Measurements from ENCODE around the gene ATAD3A. TPM values are rescaled to one million over a fixed set of nuclear protein-coding genes. Genes with fewer than 3 reads are reported as not detected.

ATAD3A gene
- total and polyA plus RNA-seq, 9 of the 15 experiments (the other 6 are each of a cell fraction or from before 2014, with no cell fraction given) = 0.10 to 173 (median 36.7) TPM

GRCh38 chr1:1541956-1542765, 30.2 kb downstream of the ATAD3A start:
- Histone ChIP-seq H3K27ac (ENCODE audit: extremely low read depth, low read depth, low read length) (no peak overlapping the region), H3K79me2 (ENCODE audit: control insufficient read depth, insufficient read depth, low read length) (0 out of 3 replicates have a peak, but pooled peaks cover 2% of the 10 kb centered on the region), H2AFZ (ENCODE audit: low read depth, low read length) (no peak overlapping the region), H3K4me2 (ENCODE audit: insufficient read depth, low read length) (no peak overlapping the region), H3K4me1 (replicated peaks in 1 of 2; ENCODE audit: control insufficient read depth in 2 of 2, insufficient read depth in 2 of 2, low read length in 2 of 2) (peaks cover 0 to 37% of the 10 kb centered on the region in 2 experiments; a peak in 2 of 5 replicates), H3K27me3 (ENCODE audit: control insufficient read depth in 2 of 2, insufficient read depth in 2 of 2, low read length in 2 of 2) (no peaks in the 10 kb centered on the region), H3K9ac (ENCODE audit: insufficient read depth in 1 of 2, low read depth in 2 of 2, low read length in 2 of 2) (no peak overlapping the region), H3K9me3 (replicated peaks; ENCODE audit: control insufficient read depth, insufficient read depth, low read depth, low read length) (no peaks in the 10 kb centered on the region; the same call in 1 of the 2 replicates), H3K9me1 (ENCODE audit: control insufficient read depth, insufficient read depth, low read length) (no peaks in the 10 kb centered on the region), H3K4me3 (no peak overlapping the region), H4K20me1 (replicated peaks; ENCODE audit: control insufficient read depth, insufficient read depth, low read length) (peaks cover 3% of the 10 kb centered on the region; the same call in 1 of the 2 replicates), H3K36me3 (ENCODE audit: control insufficient read depth, insufficient read depth, low read length) (peaks cover 73% of the 10 kb centered on the region)
- intact Hi-C loops (cut with micrococcal nuclease) (no loop called here), in situ Hi-C loops (cut with MboI) (no loop called here)
- no peak for ATAC-seq
- 97% methylated on average over 33 of the region's 37 CpGs for WGBS (ENCODE audit: insufficient coverage, low coverage, missing lambda C conversion rate)
- no peak for FAIRE-seq
- TF ChIP-seq RBM22 (IDR thresholded peaks at IDR 0.05; ENCODE audit: low read depth, low read length, poor library complexity, severe bottlenecking) = peak; percentile 72
- TF ChIP-seq ZBTB43 (CRISPR knock-in tag; IDR thresholded peaks at IDR 0.05) = no peak
- DNase-seq (ENCODE audit: extremely low read depth in 1 of 4, low spot score in 3 of 4) = no peak
- CTCF ChIA-PET (ENCODE audit: low intra/inter-chr PET ratio) = no interaction called here
- no TSS peak for BruUV-seq (replicated peaks)
- POLR2A ChIA-PET = no interaction called here

Measured in K562 (cell line).